ENCODE data around the gene ETF1.

DNA sequence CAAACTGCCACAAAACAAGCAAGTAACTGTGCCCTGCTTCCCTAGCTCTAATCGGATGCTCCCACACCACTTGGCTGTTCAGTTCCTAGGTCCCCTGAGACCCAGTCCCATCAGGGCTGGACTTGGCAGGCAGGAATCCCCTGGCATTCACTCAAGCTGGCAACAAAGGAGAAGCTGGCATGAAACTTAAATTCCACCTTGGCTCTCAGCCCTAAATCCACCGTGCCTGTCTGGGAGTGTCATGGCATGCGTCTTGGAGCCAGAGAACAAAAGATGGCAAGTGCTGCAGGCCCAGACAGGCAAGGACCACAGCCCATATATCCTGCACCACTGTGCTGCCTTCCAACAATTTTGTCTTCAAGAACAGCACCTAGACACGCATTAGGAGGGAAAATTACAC lies 38.2 kb downstream of the ETF1 start:
- TF ChIP-seq, protein P1, sequence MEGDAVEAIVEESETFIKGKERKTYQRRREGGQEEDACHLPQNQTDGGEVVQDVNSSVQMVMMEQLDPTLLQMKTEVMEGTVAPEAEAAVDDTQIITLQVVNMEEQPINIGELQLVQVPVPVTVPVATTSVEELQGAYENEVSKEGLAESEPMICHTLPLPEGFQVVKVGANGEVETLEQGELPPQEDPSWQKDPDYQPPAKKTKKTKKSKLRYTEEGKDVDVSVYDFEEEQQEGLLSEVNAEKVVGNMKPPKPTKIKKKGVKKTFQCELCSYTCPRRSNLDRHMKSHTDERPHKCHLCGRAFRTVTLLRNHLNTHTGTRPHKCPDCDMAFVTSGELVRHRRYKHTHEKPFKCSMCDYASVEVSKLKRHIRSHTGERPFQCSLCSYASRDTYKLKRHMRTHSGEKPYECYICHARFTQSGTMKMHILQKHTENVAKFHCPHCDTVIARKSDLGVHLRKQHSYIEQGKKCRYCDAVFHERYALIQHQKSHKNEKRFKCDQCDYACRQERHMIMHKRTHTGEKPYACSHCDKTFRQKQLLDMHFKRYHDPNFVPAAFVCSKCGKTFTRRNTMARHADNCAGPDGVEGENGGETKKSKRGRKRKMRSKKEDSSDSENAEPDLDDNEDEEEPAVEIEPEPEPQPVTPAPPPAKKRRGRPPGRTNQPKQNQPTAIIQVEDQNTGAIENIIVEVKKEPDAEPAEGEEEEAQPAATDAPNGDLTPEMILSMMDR (conservative IDR thresholded peaks at IDR 0.05; ENCODE audit: low read depth, low read length), result no peak
- TF ChIP-seq EZH2phosphoT487 (IDR thresholded peaks at IDR 0.05; ENCODE audit: borderline replicate concordance, low read length), result no peak

All from PC-3 (cell line).